ENCODE measurements around the gene SMG1.

SMG1 gene

GRCh38 chr16:18938986-18939385 is 12.8 kb upstream of the SMG1 start:
- H3K9me3 ChIP-seq (ENCODE audit: low read length) = no peaks in the 10 kb centered on the region
- no peaks in the 10 kb centered on the region for H4K20me1 ChIP-seq (ENCODE audit: insufficient read depth, low read length)
- TF ChIP-seq EZH2 (IDR thresholded peaks at IDR 0.05; ENCODE audit: borderline replicate concordance, low read length) = no peak
- no peak for TF ChIP-seq CTCF (IDR thresholded peaks at IDR 0.05; ENCODE audit: low read length)
- no peak overlapping the region for H3K9ac ChIP-seq (ENCODE audit: low read length)
- H3K4me1 ChIP-seq (ENCODE audit: insufficient read depth, low read length, severe bottlenecking) = no peaks in the 10 kb centered on the region
- H2AFZ ChIP-seq (ENCODE audit: low read length) = no peak overlapping the region
- no peak overlapping the region for H3K27ac ChIP-seq (ENCODE audit: low read depth, low read length, poor library complexity, severe bottlenecking)
- H3F3A ChIP-seq (ENCODE audit: insufficient read depth, low read length) = no peaks in the 10 kb centered on the region
- no peaks in the 10 kb centered on the region for H3K79me2 ChIP-seq (ENCODE audit: insufficient read depth, low read length)
- H3K4me2 ChIP-seq (ENCODE audit: low read length) = no peak overlapping the region
- no peaks in the 10 kb centered on the region; the same call in 1 of the 2 replicates for H3K27me3 ChIP-seq (ENCODE audit: insufficient read depth, low read length)
- no peaks in the 10 kb centered on the region for H3K9me2 ChIP-seq (ENCODE audit: low read depth, low read length)
- no peaks in the 10 kb centered on the region for H3K36me3 ChIP-seq (ENCODE audit: insufficient read depth, low read length)
- H3K4me3 ChIP-seq (ENCODE audit: low read depth, low read length, poor library complexity, severe bottlenecking) = no peak overlapping the region

- no peak for TF ChIP-seq CTCF (IDR thresholded peaks at IDR 0.05; ENCODE audit: low read length)
- TF ChIP-seq EZH2 (IDR thresholded peaks at IDR 0.05; ENCODE audit: borderline replicate concordance, low read length) = no peak
- Histone ChIP-seq H3K27me3 (ENCODE audit: insufficient read depth, low read length) (no peaks in the 10 kb centered on the region), H2AFZ (ENCODE audit: low read length) (no peak overlapping the region), H3K36me3 (ENCODE audit: insufficient read depth, low read length) (no peaks in the 10 kb centered on the region), H3K27ac (ENCODE audit: low read depth, low read length, poor library complexity, severe bottlenecking) (no peak overlapping the region), H3F3A (ENCODE audit: insufficient read depth, low read length) (no peaks in the 10 kb centered on the region), H3K4me3 (ENCODE audit: low read depth, low read length, poor library complexity, severe bottlenecking) (no peak overlapping the region), H3K79me2 (ENCODE audit: insufficient read depth, low read length) (no peaks in the 10 kb centered on the region), H3K4me2 (ENCODE audit: low read length) (no peak overlapping the region), H3K4me1 (ENCODE audit: insufficient read depth, low read length, severe bottlenecking) (no peaks in the 10 kb centered on the region), H3K9me3 (ENCODE audit: low read length) (no peaks in the 10 kb centered on the region), H4K20me1 (ENCODE audit: insufficient read depth, low read length) (no peaks in the 10 kb centered on the region), H3K9ac (ENCODE audit: low read length) (no peak overlapping the region), H3K9me2 (ENCODE audit: low read depth, low read length) (no peaks in the 10 kb centered on the region)
Observed at GRCh38 chr16:18937390-18937789, 11.2 kb upstream of the SMG1 start.

- Histone ChIP-seq H3K4me3 (ENCODE audit: low read depth, low read length, poor library complexity, severe bottlenecking) (no peak overlapping the region), H3K9me3 (ENCODE audit: low read length) (no peaks in the 10 kb centered on the region), H3K27me3 (ENCODE audit: insufficient read depth, low read length) (no peaks in the 10 kb centered on the region), H3K4me1 (ENCODE audit: insufficient read depth, low read length, severe bottlenecking) (no peaks in the 10 kb centered on the region), H3K27ac (ENCODE audit: low read depth, low read length, poor library complexity, severe bottlenecking) (no peak overlapping the region), H2AFZ (ENCODE audit: low read length) (no peak overlapping the region), H3K36me3 (ENCODE audit: insufficient read depth, low read length) (no peaks in the 10 kb centered on the region), H3K4me2 (ENCODE audit: low read length) (no peak overlapping the region), H3F3A (ENCODE audit: insufficient read depth, low read length) (no peaks in the 10 kb centered on the region), H3K9me2 (ENCODE audit: low read depth, low read length) (no peaks in the 10 kb centered on the region), H3K9ac (ENCODE audit: low read length) (no peak overlapping the region), H3K79me2 (ENCODE audit: insufficient read depth, low read length) (no peaks in the 10 kb centered on the region), H4K20me1 (ENCODE audit: insufficient read depth, low read length) (no peaks in the 10 kb centered on the region)
- TF ChIP-seq CTCF (IDR thresholded peaks at IDR 0.05; ENCODE audit: low read length) (no peak), EZH2 (IDR thresholded peaks at IDR 0.05; ENCODE audit: borderline replicate concordance, low read length) (no peak)
Observed at GRCh38 chr16:18936727-18937340, 10.6 kb upstream of the SMG1 start.

All from OCI-LY1 (cell line).